ENCODE data around the gene TPP1. TPM values are rescaled to one million over a fixed set of nuclear protein-coding genes. Genes with fewer than 3 reads are reported as not detected.

Gene TPP1
- total RNA-seq, 4 donors from 2014 or later = 13.9 to 43.4 (median 19.6) TPM

- Histone ChIP-seq H3K4me3 (peak overlapping the region; percentile 4 to 36 (median 22)), H3K36me3 (peaks cover 0 to 42% of the 10 kb centered on the region in 2 donors), H3K27me3 (no peaks in the 10 kb centered on the region), H3K27ac (peak overlapping the region; percentile 93 to 97 (median 94)), H3K9me3 (no peaks in the 10 kb centered on the region), H3K4me1 (peaks cover 52 to 59% of the 10 kb centered on the region in 2 donors)
- peak; percentile 24 to 55 for ATAC-seq
- in situ Hi-C loops (cut with MboI; ENCODE audit: low sequenced_read_pairs in 4 of 4) (loop anchor here in 3 of 4 donors (5.0 to 10.0 kb wide), 3 partner anchors 76 to 132 kb away; partner anchors contain the start of genes MRPL17 (in 2 of the 3) and TRIM3 (in 1 of the 3)), intact Hi-C loops (cut with DNase I; ENCODE audit: low total_unique reads) (loop anchor here (1.0 to 10.0 kb wide), 2 partner anchors 77 to 372 kb away; partner anchors contain the start of genes CNGA4, FHIP1B and MRPL17)
- TF ChIP-seq POLR2A (IDR thresholded peaks at IDR 0.05) = peak; percentile 71 to 72
- TF ChIP-seq, protein P1, sequence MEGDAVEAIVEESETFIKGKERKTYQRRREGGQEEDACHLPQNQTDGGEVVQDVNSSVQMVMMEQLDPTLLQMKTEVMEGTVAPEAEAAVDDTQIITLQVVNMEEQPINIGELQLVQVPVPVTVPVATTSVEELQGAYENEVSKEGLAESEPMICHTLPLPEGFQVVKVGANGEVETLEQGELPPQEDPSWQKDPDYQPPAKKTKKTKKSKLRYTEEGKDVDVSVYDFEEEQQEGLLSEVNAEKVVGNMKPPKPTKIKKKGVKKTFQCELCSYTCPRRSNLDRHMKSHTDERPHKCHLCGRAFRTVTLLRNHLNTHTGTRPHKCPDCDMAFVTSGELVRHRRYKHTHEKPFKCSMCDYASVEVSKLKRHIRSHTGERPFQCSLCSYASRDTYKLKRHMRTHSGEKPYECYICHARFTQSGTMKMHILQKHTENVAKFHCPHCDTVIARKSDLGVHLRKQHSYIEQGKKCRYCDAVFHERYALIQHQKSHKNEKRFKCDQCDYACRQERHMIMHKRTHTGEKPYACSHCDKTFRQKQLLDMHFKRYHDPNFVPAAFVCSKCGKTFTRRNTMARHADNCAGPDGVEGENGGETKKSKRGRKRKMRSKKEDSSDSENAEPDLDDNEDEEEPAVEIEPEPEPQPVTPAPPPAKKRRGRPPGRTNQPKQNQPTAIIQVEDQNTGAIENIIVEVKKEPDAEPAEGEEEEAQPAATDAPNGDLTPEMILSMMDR (IDR thresholded peaks at IDR 0.05 in 4 of 5, conservative IDR thresholded peaks at IDR 0.05 in 1 of 5) = no peak
- DNase-seq = peak; percentile 73 to 85
Measured at GRCh38 chr11:6606471-6607189, 12.6 kb downstream of the TPP1 start.

GRCh38 chr11:6604790-6605189, 14.4 kb downstream of the TPP1 start:
- no peak for TF ChIP-seq POLR2A (IDR thresholded peaks at IDR 0.05)
- TF ChIP-seq, protein P1 (IDR thresholded peaks at IDR 0.05 in 4 of 5, conservative IDR thresholded peaks at IDR 0.05 in 1 of 5) = no peak
- intact Hi-C loops (cut with DNase I; ENCODE audit: low total_unique reads) (loop anchor here (5.0 to 10.0 kb wide), 3 partner anchors 122 to 370 kb away; partner anchors contain the start of genes ARFIP2, CNGA4, FHIP1B and SMPD1), in situ Hi-C loops (cut with MboI; ENCODE audit: low sequenced_read_pairs in 4 of 4) (loop anchor here in 3 of 4 donors (5.0 to 10.0 kb wide), 3 partner anchors 78 to 130 kb away; partner anchors contain the start of genes MRPL17 (in 3 of the 3) and TRIM3 (in 1 of the 3))
- Histone ChIP-seq H3K4me3 (peak overlapping the region; percentile 87 to 97 (median 90)), H3K27ac (peak overlapping the region; percentile 93 to 97 (median 94)), H3K4me1 (peaks cover 50 to 52% of the 10 kb centered on the region in 2 donors), H3K9me3 (no peaks in the 10 kb centered on the region), H3K36me3 (peaks cover 0 to 47% of the 10 kb centered on the region in 2 donors), H3K27me3 (no peaks in the 10 kb centered on the region)
- ATAC-seq (no peak), DNase-seq (no peak)

DNA sequence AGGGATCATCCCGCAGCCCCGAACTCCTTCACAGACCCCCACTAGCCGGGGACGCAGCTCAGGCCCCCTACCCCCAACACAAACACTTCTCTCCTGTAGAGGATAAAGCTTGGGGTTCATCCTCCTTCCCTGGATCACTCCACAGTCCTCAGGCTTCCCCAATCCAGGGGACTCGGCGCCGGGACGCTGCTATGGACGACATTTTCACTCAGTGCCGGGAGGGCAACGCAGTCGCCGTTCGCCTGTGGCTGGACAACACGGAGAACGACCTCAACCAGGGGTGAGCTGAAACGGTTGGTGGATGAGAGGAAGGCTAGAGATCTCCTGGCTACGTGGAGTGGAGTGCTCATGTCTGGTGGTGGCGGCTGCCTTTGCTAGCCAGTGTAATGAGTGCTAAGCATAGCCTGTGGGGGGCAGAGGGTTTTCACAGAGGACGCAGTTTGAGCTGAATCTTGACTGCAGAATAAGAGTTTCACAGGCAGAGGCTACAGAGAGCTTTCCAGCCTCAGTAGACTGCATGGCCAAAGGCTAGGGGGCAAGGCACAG, 15.1 kb downstream of the TPP1 start:
- ATAC-seq = peak; percentile 32 to 40
- in situ Hi-C loops (cut with MboI; ENCODE audit: low sequenced_read_pairs in 4 of 4) (loop anchor here in 2 of 4 donors (5.0 to 10.0 kb wide), 3 partner anchors 78 to 129 kb away; partner anchors contain the start of genes MRPL17 (in 2 of the 2) and TRIM3 (in 1 of the 2)), intact Hi-C loops (cut with DNase I; ENCODE audit: low total_unique reads) (loop anchor here (5.0 to 10.0 kb wide), 3 partner anchors 122 to 369 kb away; partner anchors contain the start of genes ARFIP2, CNGA4, FHIP1B and SMPD1)
- DNase-seq = no peak
- TF ChIP-seq, protein P1 (IDR thresholded peaks at IDR 0.05 in 4 of 5, conservative IDR thresholded peaks at IDR 0.05 in 1 of 5) = peak in 1 of 5 experiments; percentile 8
- TF ChIP-seq POLR2A (IDR thresholded peaks at IDR 0.05) = no peak
- Histone ChIP-seq H3K27ac (peak overlapping the region; percentile 93 to 97 (median 94)), H3K36me3 (peaks cover 0 to 47% of the 10 kb centered on the region in 2 donors), H3K9me3 (no peaks in the 10 kb centered on the region), H3K4me1 (peaks cover 52% of the 10 kb centered on the region in 2 donors), H3K27me3 (no peaks in the 10 kb centered on the region), H3K4me3 (peak overlapping the region; percentile 87 to 97 (median 90))

- no peaks in the 10 kb centered on the region for H3K9me3 ChIP-seq
- peak within 1 kb of the TSS; percentile 87 to 97 (median 90) for H3K4me3 ChIP-seq
- DNase-seq (peak; percentile 88 to 91), ATAC-seq (peak; percentile 87 to 89)
- H3K27me3 ChIP-seq = no peaks in the 10 kb centered on the region
- TF ChIP-seq, protein P1 (IDR thresholded peaks at IDR 0.05 in 4 of 5, conservative IDR thresholded peaks at IDR 0.05 in 1 of 5) = peak in 4 of 5 experiments; percentile 25 to 59 (median 32)
- peak; percentile 87 to 91 for TF ChIP-seq POLR2A (IDR thresholded peaks at IDR 0.05)
- peak within 1 kb of the TSS; percentile 93 to 97 (median 94) for H3K27ac ChIP-seq
- H3K4me1 ChIP-seq = peaks cover 52% of the 10 kb centered on the region in 2 donors
- intact Hi-C loops (cut with DNase I; ENCODE audit: low total_unique reads) = loop anchor here (1.0 to 10.0 kb wide), 4 partner anchors 80 to 369 kb away; partner anchors contain the start of genes ARFIP2, CNGA4, FHIP1B and MRPL17
- in situ Hi-C loops (cut with MboI; ENCODE audit: low sequenced_read_pairs in 4 of 4) = loop anchor here in 2 of 4 donors (5.0 to 10.0 kb wide), 3 partner anchors 79 to 129 kb away; partner anchors contain the start of genes MRPL17 (in 2 of the 2) and TRIM3 (in 1 of the 2)
- peaks cover 0 to 47% of the 10 kb centered on the region in 2 donors for H3K36me3 ChIP-seq
Measured at GRCh38 chr11:6603287-6604080, 15.7 kb downstream of the TPP1 start, which contains the start of the genes ILK and RRP8. Gene ILK, plus strand, starts transcription at chr11:6603774. Its CDS starts 498 bp downstream, at chr11:6604272. Gene RRP8, minus strand, starts transcription at chr11:6603616. Its CDS starts 114 bp downstream, at chr11:6603502.
